C1 segment of cervical spinal cord (tissue), 14 donors: ENCODE results near the gene NAGPA.

Experiments used
- DNase-seq, 14 donors: peaks; one replicate each; lab custom pipeline; 2025; lab: John Stamatoyannopoulos, UW

The NAGPA gene

DNA sequence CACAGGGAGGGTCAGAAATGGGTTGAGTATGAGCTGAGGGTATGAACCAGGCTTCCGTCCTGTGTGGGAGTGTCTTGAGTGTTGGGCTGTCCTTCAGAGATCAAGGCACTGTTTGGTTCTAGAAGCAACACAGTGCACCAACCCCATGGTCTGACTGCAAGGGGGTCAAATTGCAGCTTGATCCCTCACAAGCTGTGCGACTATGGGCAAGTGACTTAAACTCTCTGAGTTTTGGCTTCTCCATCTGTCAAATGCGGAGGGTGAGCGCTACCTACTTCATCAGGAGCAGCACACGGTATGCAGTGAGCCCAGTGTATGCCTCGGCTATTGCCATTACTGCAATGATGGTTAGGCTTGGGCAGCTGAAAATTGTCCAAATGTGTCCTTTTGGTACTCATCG is 54.6 kb downstream of the NAGPA start:
- no peak for DNase-seq

DNA sequence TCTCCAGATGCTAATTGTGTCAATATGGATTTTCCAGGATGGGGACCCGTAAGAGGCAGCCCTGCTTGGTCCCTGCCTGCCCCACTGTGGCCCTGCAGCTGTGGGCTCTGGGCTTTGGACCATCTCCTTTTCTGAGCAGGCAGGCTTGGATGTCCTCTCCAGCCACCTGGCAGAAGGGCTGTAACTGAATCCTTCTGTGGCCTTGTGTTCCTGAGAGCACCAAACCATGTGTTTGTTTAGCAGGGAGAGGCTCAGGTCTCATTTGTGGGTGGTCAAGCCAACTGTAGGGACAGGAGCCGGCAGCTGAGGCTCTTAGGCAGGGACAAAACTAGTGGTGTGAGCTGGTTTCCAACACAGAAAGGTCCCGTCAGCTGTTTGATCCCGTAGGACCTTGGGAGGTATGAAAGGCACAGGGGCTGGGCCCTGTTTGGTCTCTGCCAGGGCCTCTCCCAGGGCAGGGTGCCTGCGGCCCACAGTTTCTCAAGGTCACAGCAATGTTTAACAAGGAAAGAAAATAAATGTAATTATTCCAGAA is 57.1 kb downstream of the NAGPA start:
- DNase-seq, result no peak

DNA sequence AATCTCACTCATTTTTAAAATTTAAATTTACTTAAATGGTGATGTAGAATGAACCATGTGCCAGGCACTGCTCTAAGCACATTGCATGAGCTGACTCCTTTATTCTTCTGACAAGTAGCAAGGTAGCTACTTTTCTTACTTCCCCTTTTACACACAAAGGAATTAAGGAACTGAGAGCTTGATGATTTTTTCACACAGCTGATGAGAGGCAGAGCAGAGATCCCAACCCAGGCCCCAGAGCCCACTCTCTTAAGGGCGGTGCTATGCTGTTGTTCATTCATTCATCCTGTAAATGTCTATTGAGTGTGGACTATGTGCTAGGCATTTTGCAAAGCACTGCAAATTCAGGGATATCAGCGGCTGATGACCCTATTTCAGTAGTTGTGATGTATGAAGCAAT is 57.7 kb downstream of the NAGPA start:
- no peak for DNase-seq
